Measurements from ENCODE around the gene NLRP12.
"Not testable (repeated sequence)": the region's sequence is repeated elsewhere in the genome, so short reads cannot be mapped to it uniquely, and the experiment has no call there.

NLRP12 gene, protein sequence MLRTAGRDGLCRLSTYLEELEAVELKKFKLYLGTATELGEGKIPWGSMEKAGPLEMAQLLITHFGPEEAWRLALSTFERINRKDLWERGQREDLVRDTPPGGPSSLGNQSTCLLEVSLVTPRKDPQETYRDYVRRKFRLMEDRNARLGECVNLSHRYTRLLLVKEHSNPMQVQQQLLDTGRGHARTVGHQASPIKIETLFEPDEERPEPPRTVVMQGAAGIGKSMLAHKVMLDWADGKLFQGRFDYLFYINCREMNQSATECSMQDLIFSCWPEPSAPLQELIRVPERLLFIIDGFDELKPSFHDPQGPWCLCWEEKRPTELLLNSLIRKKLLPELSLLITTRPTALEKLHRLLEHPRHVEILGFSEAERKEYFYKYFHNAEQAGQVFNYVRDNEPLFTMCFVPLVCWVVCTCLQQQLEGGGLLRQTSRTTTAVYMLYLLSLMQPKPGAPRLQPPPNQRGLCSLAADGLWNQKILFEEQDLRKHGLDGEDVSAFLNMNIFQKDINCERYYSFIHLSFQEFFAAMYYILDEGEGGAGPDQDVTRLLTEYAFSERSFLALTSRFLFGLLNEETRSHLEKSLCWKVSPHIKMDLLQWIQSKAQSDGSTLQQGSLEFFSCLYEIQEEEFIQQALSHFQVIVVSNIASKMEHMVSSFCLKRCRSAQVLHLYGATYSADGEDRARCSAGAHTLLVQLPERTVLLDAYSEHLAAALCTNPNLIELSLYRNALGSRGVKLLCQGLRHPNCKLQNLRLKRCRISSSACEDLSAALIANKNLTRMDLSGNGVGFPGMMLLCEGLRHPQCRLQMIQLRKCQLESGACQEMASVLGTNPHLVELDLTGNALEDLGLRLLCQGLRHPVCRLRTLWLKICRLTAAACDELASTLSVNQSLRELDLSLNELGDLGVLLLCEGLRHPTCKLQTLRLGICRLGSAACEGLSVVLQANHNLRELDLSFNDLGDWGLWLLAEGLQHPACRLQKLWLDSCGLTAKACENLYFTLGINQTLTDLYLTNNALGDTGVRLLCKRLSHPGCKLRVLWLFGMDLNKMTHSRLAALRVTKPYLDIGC

DNA sequence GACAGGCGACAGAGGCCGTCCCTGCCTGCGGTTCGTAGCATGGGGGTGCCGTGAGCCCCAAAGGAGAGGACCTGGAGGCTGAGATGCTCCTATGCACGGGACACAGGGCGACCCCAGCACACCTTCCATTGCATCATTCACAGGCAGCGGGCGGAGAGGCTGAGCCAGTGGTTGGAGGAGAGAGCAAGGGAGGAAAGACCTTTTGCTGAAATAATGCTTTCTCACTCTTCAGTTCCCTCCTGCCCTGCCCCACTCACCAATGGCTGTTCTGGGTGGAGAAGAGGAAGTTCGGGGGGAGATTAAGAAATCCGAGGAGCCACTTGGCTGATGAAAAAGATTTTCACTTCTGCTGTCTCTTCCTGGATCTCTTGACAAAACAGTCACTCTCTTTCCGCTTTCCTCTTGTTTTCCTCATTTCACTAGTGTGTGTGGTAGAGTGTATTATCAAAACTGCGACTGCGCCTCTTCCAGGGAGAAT lies at the start of gene NLRP12:
NLRP12 (minus strand) TSS at position 181 of the 478 bp plus-strand sequence; CDS start at position 41, 140 bp downstream.
- DNase-seq (ENCODE audit: low spot score) = no peak

GRCh38 chr19:53872762-53873161 lies 48.6 kb upstream of the NLRP12 start:
- DNase-seq (ENCODE audit: low spot score) = no peak

DNA sequence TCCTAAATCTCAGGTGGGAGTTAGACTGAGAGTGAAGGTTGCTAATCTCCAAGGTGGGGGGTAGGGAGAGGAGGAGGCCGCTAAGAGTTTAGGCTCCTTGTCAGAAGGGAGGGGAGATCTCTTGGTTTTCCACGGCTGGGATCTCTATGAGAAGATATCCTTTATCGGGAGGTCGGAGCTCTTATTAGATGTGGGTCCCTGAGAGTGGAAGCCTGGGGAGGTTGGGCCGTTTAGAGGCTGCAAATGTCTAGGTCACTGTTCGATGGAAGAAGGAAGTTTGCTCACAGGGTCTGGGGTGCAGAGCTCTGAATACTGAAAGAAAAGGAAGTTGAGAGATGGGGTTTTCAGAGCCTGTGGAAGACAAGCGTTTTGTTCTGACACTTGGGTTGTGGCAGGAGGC lies 47.3 kb upstream of the NLRP12 start:
- DNase-seq (ENCODE audit: low spot score) = peak; percentile 14

DNA sequence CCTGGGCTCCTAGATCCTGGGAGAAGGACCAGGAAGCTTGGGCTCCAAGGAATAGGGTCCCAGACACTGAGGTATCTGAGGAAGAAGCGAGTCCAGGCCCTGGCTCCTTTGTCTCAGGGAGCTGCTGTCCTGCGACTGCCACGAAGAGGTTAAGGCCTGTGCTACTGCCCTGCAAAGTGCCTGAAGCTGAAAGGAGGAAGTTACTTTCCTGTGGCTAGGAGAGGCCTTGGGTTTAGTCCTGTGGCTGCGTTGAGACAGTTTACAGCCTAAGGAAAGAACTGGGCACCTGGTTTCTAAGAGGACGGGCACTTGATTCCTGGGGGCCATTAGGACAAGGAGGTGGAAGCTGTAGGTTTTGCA lies 46.4 kb upstream of the NLRP12 start:
- DNase-seq (ENCODE audit: low spot score) = peak; percentile 19

- DNase-seq (ENCODE audit: low spot score) = not testable (repeated sequence)
These were observed 45.8 kb upstream of the NLRP12 start for GRCh38 chr19:53869805-53870484.

GRCh38 chr19:53868892-53869804 lies 45.0 kb upstream of the NLRP12 start:
- DNase-seq (ENCODE audit: low spot score) = peak; percentile 92

DNA sequence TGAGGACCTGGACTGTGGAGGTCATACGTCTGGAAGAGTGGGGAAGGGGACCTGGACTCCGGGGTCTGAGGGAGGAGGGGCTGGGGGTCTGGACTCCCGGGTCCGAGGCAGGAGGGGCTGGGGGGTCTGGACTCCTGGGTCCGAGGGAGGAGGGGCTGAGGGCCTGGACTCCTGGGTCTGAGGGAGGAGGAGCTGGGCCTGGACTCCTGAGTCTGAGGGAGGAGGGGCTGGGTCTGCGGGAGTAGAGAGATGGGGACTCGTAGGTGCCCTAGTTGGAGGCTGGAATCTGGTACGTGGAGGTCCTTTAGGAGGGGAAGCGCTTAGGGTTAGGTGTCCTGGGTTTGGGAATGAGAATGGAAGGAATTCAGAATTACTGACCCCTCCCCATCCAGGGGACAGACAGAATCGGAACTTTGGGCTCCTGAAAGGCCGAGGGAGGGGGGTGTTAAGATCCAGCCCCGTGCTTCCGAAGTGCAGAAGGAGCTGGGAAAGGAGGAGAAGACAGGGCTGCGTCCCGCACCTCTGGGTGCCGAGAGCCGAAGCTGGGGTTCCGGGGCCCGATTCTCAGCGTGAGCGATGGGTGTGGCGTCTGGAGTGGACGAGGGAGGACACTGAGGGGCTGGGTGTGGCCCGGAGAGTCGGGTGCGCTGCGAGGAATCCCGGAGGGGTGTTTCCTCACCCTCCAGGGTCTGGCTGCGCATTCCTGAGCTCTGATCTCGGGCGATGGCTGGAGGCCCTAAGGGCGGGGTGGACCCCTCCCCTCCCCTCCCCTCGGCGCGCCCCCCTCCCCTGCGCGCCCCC lies 44.2 kb upstream of the NLRP12 start:
- DNase-seq (ENCODE audit: low spot score) = peak; percentile 55

DNA sequence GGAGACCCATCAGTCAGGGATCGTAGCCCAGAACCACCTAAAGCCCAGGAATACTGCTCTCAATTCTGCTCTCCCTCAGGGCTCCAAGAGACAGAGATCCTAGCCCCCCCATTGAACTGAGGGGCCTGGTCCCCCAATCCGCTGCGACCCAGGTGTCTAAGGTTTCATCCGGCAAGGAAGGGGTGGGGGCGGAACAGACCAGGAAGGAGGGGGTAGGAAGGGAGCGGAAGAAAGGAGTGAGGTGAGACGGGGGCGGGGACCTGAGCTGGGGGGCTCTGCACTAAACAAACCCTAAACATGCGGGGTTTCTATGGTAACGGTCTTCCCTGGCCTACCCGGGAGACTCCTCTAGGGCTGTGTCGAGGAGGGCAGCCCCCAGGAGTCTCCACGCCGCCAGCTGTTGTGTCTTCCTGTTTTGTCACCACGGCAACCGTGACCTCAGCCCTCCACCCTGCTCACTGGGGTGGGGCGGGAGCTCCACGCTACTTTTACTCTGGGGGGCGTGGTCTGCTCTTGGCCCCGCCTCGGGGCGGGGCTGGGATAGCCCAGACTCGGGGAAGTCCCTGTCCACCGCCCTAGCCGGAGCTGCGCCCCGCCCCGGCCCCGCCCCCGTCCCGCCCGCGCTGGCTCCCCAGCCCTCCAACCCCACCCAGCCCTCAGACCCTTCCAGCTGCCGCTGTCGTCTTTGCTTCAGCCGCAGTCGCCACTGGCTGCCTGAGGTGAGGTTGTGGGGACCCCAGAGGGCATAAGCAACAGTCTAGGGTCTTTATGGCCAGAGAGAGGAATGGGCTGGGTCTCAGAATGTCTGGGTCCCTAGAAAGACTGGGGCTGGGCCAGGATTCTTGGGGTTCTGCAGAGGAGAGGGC lies 43.3 kb upstream of the NLRP12 start, which contains the start of gene MYADM:
MYADM (plus strand) TSS at position 659 of the 866 bp plus-strand sequence. CDS start 5,647 bp downstream, outside the sequence.
- DNase-seq (ENCODE audit: low spot score) = peak; percentile 100

DNA sequence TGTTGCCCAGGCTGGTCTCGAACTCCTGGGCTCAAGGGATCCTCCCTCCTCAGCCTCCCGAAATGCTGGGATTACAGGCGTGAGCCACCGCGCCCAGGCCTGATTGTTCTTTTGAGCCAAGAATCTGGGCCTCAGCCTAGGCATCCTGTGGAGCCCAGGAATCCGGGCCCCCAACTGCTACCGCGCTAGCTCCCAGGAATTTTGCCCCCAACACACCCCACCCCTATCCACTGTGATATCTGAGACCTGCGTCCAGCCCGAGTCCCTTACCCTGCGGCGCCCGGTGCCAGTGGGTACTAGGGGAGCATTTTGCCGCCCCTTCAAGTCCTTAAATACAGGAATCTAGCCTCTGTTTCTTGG lies 42.7 kb upstream of the NLRP12 start:
- DNase-seq (ENCODE audit: low spot score) = no peak

DNA sequence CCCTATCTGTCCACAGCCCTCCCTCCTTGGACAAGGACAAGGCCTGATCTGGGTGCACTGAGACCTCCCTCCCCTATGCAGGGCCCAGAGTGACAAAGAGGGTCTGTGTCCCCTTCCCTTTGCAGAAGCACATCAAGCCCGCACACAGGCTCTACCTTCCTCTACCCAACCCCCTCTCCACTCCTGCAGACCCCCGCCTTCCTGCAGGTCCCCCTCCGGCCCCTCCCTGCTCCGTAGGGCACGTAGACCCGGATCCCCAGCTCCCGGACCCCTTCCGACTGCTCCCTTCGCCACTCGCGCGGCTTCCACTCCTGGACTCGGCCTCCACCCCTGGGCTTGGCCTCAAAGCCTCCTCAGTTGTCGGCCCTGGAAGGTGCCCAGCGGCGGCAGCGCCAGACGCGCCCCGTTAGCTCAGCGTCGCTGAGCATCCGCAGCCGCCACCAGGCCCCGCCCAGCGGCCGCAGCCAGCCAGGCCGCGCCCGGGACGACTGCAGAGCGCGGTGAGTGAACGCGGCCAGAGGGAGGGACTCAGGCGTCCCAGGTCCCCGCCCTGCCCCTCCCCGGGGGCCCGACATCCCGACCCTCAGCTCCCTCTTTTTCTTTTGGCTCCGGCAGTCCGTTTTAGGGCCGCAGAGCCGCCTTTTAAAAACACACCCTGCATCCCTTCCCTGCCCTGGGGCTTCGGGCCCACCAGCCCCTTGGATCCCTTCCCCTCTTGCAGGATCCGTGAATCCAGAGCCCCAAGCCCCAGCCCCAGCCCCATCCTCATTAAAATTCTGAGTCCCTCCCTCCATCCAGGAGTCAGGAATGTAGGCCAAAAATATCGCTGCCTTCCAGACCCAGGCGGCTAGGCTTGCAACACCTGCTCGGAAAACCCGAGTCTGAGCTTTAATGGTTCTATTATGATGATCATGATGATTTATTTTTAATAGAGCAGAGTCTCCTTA lies 42.1 kb upstream of the NLRP12 start:
- peak; percentile 83 for DNase-seq (ENCODE audit: low spot score)

DNA sequence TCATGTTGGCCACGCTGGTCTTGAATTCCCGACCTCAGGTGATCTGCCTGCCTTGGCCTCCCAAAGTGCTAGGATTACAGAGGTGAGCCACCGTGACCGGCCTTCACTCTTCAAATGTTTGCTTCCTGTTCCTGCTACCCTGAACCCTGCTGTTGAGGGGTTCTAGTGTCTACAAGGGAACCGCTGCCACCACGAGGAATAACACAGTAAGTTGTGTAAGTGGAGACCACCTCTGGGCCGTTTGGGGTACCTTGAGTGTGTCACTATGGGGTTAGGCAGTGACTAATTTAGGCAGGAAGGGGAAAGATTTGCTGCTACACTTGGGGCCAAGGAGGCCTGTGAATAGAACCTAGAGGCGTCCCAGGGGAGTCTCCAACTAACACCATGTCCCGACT lies 41.4 kb upstream of the NLRP12 start:
- DNase-seq (ENCODE audit: low spot score) = peak; percentile 53

GRCh38 chr19:53864308-53864836 lies 40.3 kb upstream of the NLRP12 start:
- no peak for DNase-seq (ENCODE audit: low spot score)

DNA sequence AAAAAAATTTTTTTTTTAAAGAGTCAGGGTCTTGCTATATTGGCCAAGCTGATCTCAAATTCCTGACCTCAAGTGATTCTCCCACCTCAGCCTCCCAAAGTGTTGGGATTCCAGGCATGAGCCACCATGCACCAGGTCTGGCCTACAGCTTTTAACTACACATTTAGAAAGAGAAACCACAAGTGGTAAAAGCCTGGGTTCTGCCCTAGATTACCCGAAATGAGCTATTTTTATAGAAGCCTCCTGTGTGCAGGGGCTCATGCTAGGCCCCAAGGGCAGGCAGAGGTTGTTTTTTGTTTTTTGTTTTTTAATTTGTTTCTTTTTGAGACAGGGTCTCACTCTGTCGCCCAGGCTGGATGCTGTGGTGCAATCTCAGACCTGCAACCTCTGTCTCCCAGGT lies 29.6 kb upstream of the NLRP12 start:
- DNase-seq (ENCODE audit: low spot score) = no peak

DNA sequence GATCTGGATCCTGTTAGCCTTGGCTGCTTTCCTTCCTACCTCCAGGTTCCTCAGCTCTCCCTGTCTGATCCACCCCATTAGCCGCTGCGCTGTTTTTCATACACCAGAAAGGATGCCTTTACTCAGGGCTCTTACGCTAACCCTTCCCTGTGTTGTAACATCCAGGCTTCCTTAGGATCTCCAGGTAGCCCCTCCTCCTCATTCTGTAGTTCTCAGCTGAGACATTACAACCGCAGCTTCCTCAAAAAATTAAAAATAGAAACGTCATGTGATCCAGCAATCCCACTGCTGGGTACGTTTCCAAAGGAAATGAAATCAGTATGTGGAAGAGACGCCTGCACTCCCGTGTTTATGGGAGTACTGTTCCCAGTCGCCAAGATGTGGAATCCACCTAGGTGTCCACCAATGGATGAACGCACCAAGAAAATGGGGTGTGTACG lies 25.1 kb upstream of the NLRP12 start:
- no peak for DNase-seq (ENCODE audit: low spot score)

DNA sequence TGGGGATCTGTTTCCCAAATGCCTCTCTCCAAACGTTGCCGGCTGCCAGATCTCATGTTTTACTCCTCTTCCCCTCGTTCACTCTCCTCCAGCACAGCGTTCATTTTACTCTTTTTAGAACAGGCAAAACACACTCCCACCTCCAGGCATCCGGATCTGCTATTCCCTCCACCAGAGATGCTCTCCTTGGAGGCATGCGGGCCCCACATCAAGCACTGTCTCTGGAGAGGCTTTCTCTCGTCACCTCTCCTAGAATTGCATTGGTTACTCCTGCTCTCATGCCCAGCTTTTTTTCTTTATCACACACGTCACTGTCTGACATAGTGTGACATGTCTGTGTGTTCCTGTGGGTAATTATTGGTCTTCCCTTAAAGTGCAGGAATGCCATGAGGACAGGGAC lies 23.4 kb upstream of the NLRP12 start:
- no peak for DNase-seq (ENCODE audit: low spot score)

- DNase-seq (ENCODE audit: low spot score) = no peak
These were observed 20.7 kb upstream of the NLRP12 start for GRCh38 chr19:53844849-53845246.

DNA sequence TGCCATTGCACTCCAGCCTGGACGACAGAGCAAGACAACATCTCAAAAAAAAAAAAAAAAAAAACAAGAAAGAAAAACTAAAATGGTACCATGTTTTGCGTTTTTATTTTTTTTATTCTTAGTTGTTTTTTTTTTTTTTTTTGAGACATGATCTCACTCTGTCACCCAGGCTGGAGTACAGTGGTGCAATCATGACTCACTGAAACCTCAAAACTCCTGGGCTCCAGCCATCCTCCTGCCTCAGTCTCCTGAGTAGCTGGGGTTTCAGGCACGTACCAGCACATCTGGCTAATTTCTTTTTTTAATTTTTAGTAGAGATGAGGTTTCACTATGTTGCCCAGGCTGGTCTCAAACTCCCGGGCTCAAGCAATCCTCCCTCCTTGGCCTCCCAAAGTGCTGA lies 16.8 kb upstream of the NLRP12 start:
- not testable (repeated sequence) for DNase-seq (ENCODE audit: low spot score)

Measured in CD4-positive, alpha-beta T cell treated with Interleukin-2 at 100 ng/mL for 4 hours (primary cell).